Heart left ventricle (tissue), 13 donors: ENCODE data around the gene TBX3.

Source experiments
- POLR2A ChIP-seq, 2 donors: fragments of 450-650 bp; IDR thresholded peaks; one replicate each; pipeline ENCODE4 v1.6.1; 2017; ENCODE audit warnings: antibody characterized with exemption in 2 of 2, mild to moderate bottlenecking in 2 of 2, moderate library complexity in 2 of 2
- TF ChIP-seq, protein P1 (sequence below), 12 donors: fragments of 200-600 bp; sonication (generic) in 4 of 12; IDR thresholded peaks; one replicate each; pipeline versions ENCODE4 v1.5.0 to v1.8.0; 2018 to 2022; ENCODE audit warnings: antibody characterized with exemption in 12 of 12, mild to moderate bottlenecking in 5 of 12
- donor health status: ischemic (EF 13 %, LVEDD 7.1; RV severe dilation, severe dysfunction).
- donor health status: DM: no; HTN: yes; CAD: no.
- donor health status: DM: no; HTN: no; CAD: no.
- donor health status: ischemic (EF 25% LVEDD 6.9; RV normal size, moderate dysfunction).
- donor health status: ischemic (EF 25% LVEDD 5.7; RV mildly dilated, moderate dysfunction).
- donor health status: ischemic (EF 35%, LVEDD 5.7; RV mildly dilated, moderate dysfunction).
- donor health status: nonischemic (EF 11% LVEDD 7.7; RV severe dilation, severe dysfunction).
- donor health status: DM: yes; HTN: yes; CAD: no.
- donor health status: PGD.
- donor health status: ischemic (EF 29% LVEDD 5.4; RV normal size, mild dysfunction).
- donor health status: nonischemic (EF 23%, LVEDD 6.1; RV moderate dilation, normal function).

DNA sequence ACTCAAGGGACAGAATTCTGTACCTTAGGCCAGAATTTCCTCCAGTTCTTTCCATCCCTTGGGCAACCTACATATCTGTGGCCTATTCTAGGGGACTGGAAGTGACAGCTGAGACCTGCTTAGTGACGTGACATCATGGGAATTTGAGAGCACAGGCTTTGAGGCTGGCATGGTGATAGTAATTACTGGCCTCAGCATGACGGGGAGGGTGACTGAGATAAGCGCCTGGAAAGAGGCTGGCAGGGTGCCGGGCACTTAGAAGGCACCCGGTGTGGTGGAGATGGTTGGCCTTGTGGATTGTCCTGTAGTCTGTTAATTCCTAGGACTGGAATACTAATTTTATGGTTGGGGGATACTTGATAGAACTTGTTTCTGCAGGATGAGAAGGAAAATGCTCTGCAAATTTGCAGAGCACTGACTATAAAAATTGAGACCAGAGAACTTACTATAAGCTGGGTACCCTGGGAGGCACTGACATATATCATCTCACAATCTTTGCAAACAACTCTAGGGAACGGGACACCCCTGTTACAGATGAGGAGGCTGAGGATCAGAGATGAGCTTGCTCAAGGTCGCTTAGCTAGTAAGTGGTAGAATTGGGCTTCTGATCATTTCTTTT is 42.2 kb upstream of the TBX3 start:
- TF ChIP-seq POLR2A (IDR thresholded peaks at IDR 0.05), result no peak
- TF ChIP-seq, protein P1, sequence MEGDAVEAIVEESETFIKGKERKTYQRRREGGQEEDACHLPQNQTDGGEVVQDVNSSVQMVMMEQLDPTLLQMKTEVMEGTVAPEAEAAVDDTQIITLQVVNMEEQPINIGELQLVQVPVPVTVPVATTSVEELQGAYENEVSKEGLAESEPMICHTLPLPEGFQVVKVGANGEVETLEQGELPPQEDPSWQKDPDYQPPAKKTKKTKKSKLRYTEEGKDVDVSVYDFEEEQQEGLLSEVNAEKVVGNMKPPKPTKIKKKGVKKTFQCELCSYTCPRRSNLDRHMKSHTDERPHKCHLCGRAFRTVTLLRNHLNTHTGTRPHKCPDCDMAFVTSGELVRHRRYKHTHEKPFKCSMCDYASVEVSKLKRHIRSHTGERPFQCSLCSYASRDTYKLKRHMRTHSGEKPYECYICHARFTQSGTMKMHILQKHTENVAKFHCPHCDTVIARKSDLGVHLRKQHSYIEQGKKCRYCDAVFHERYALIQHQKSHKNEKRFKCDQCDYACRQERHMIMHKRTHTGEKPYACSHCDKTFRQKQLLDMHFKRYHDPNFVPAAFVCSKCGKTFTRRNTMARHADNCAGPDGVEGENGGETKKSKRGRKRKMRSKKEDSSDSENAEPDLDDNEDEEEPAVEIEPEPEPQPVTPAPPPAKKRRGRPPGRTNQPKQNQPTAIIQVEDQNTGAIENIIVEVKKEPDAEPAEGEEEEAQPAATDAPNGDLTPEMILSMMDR (IDR thresholded peaks at IDR 0.05), result no peak
